Neural progenitor cell (in vitro differentiated cells): ENCODE data around the gene CHIT1. TPM values are rescaled to one million over a fixed set of nuclear protein-coding genes. Genes with fewer than 3 reads are reported as not detected.

Source experiments
- DNase-seq: peaks from one replicate; pipeline ENCODE4 v3.0.0-alpha.2; 2016; ENCODE audit warnings: low spot score
- H2AFZ ChIP-seq: fragments of 200-600 bp; sonication (generic); replicated peaks from 2 replicates; pipeline ENCODE4 v1.6.1; 2016; ENCODE audit warnings: antibody characterized with exemption
- H3F3A ChIP-seq: fragments of 200-600 bp; sonication (generic); 2 replicates; pipeline ENCODE4 v1.6.1; 2016; ENCODE audit warnings: antibody characterized with exemption, low read depth
- H3K27ac ChIP-seq: fragments of 200-600 bp; sonication (generic); 2 replicates; pipeline ENCODE4 v1.5.1; 2016; ENCODE audit warnings: mild to moderate bottlenecking
- H3K27me3 ChIP-seq: fragments of 200-600 bp; sonication (generic); 2 replicates; pipeline ENCODE4 v1.6.1; 2016; ENCODE audit warnings: mild to moderate bottlenecking, moderate library complexity
- H3K36me3 ChIP-seq: fragments of 200-600 bp; sonication (generic); 2 replicates; pipeline ENCODE4 v1.5.1; 2016
- H3K4me1 ChIP-seq: fragments of 200-600 bp; sonication (generic); 2 replicates; pipeline ENCODE4 v1.6.1; 2016; ENCODE audit warnings: mixed run types
- H3K4me2 ChIP-seq: fragments of 200-600 bp; sonication (generic); 2 replicates; pipeline ENCODE4 v1.6.1; 2016
- H3K4me3 ChIP-seq: fragments of 200-600 bp; sonication (generic); 2 replicates; pipeline ENCODE4 v1.5.1; 2016
- H3K79me2 ChIP-seq: fragments of 200-600 bp; sonication (generic); 2 replicates; pipeline ENCODE4 v1.6.1; 2016; ENCODE audit warnings: low read depth
- H3K9ac ChIP-seq: fragments of 200-600 bp; sonication (generic); 2 replicates; pipeline ENCODE4 v1.6.1; 2016
- H3K9me3 ChIP-seq: fragments of 200-600 bp; sonication (generic); 2 replicates; pipeline ENCODE4 v1.5.1; 2016; ENCODE audit warnings: low read depth
- H4K20me1 ChIP-seq: fragments of 200-600 bp; sonication (generic); 2 replicates; pipeline ENCODE4 v1.6.1; 2016; ENCODE audit warnings: low read depth
- H3K27ac Mint-ChIP-seq: 3 replicates; pipeline ENCODE4 v1.8.0; 2021; ENCODE audit warnings: mixed read lengths
- H3K27me3 Mint-ChIP-seq: 2 replicates; pipeline ENCODE4 v1.8.0; 2022; ENCODE audit warnings: low read depth, mild to moderate bottlenecking, inconsistent platforms, moderate library complexity, mixed read lengths; ENCODE audit not compliant: insufficient read depth
- H3K36me3 Mint-ChIP-seq: 3 replicates; pipeline ENCODE4 v1.8.0; 2021; ENCODE audit warnings: mixed read lengths
- H3K4me1 Mint-ChIP-seq: 3 replicates; pipeline ENCODE4 v1.8.0; 2021; ENCODE audit warnings: mixed read lengths
- H3K4me3 Mint-ChIP-seq: 3 replicates; pipeline ENCODE4 v1.8.0; 2021; ENCODE audit warnings: mild to moderate bottlenecking, moderate library complexity, mixed read lengths
- H3K9me3 Mint-ChIP-seq: 3 replicates; pipeline ENCODE4 v1.8.0; 2020; ENCODE audit warnings: mixed read lengths
- CTCF ChIP-seq: fragments of 200-600 bp; sonication (generic); IDR thresholded peaks from 2 replicates; pipeline ENCODE4 v1.5.1; 2017; ENCODE audit warnings: antibody characterized with exemption, mild to moderate bottlenecking
- EZH2 ChIP-seq: fragments of 200-600 bp; sonication (generic); IDR thresholded peaks from 2 replicates; pipeline ENCODE4 v1.6.1; 2017; ENCODE audit warnings: antibody characterized with exemption, mild to moderate bottlenecking, moderate library complexity
- EZH2phosphoT487 ChIP-seq: fragments of 200-600 bp; sonication (generic); IDR thresholded peaks from 2 replicates; pipeline ENCODE4 v1.6.1; 2017; ENCODE audit warnings: antibody characterized with exemption
- total RNA-seq: library from RNA; depleted of rRNA; stranded (reverse); fragments of >200 nt; gene quantifications from 2 replicates; pipeline ENCODE4 v1.2.3, GENCODE V29; 2015; ENCODE audit warnings: low replicate concordance

CHIT1 gene
- 0.03 and 0.11 TPM in 2 replicates for total RNA-seq

GRCh38 chr1:203229471-203230135 lies at the start of gene CHIT1:
TSS of gene CHIT1 (minus strand) at chr1:203229673. CDS start at chr1:203229636, 37 bp downstream.
- Histone ChIP-seq H3K4me1 (no peaks in the 10 kb centered on the region), H3K4me3 (no peak within 1 kb of the TSS), H3K27me3 (peaks cover 8% of the 10 kb centered on the region), H3K9me3 (no peaks in the 10 kb centered on the region), H3K27ac (no peak within 1 kb of the TSS), H3K36me3 (no peaks in the 10 kb centered on the region), H3F3A (no peaks in the 10 kb centered on the region), H3K4me2 (no peak within 1 kb of the TSS), H3K79me2 (no peaks in the 10 kb centered on the region), H3K9ac (no peak within 1 kb of the TSS), H4K20me1 (no peaks in the 10 kb centered on the region), H2AFZ (no peak within 1 kb of the TSS)
- peaks cover 14% of the 10 kb centered on the region for H3K27me3 Mint-ChIP-seq
- no peak within 1 kb of the TSS for H3K4me3 Mint-ChIP-seq
- H3K4me1 Mint-ChIP-seq, result no peaks in the 10 kb centered on the region
- H3K36me3 Mint-ChIP-seq, result no peaks in the 10 kb centered on the region
- no peak for TF ChIP-seq EZH2
- peaks cover 6% of the 10 kb centered on the region for H3K9me3 Mint-ChIP-seq
- no peak for DNase-seq
- no peak within 1 kb of the TSS for H3K27ac Mint-ChIP-seq

- Mint-ChIP-seq H3K9me3 (no peaks in the 10 kb centered on the region), H3K36me3 (no peaks in the 10 kb centered on the region), H3K4me1 (peaks cover 51% of the 10 kb centered on the region), H3K27me3 (peaks cover 13% of the 10 kb centered on the region), H3K27ac (peak overlapping the region; percentile 48), H3K4me3 (peak overlapping the region; percentile 67)
- Histone ChIP-seq H3K4me3 (no peak overlapping the region), H3F3A (peaks cover 4% of the 10 kb centered on the region), H3K4me1 (peaks cover 29% of the 10 kb centered on the region), H3K27me3 (no peaks in the 10 kb centered on the region), H3K9ac (no peak overlapping the region), H3K4me2 (peak overlapping the region; percentile 54), H3K9me3 (no peaks in the 10 kb centered on the region), H2AFZ (peak overlapping the region; percentile 69), H3K27ac (no peak overlapping the region), H3K79me2 (no peaks in the 10 kb centered on the region), H3K36me3 (no peaks in the 10 kb centered on the region), H4K20me1 (no peaks in the 10 kb centered on the region)
- TF ChIP-seq EZH2phosphoT487 (no peak), EZH2 (no peak), CTCF (no peak)
- no peak for DNase-seq
These were observed 49.5 kb upstream of the CHIT1 start for GRCh38 chr1:203278885-203279406.

GRCh38 chr1:203278082-203278884 lies 48.8 kb upstream of the CHIT1 start:
- DNase-seq, result peak; percentile 53
- peaks cover 4% of the 10 kb centered on the region for H3F3A ChIP-seq
- H2AFZ ChIP-seq, result peak overlapping the region; percentile 69
- peaks cover 36% of the 10 kb centered on the region for H3K4me1 ChIP-seq
- no peak overlapping the region for H3K9ac ChIP-seq
- Mint-ChIP-seq H3K27ac (peak overlapping the region; percentile 59), H3K27me3 (peaks cover 13% of the 10 kb centered on the region), H3K4me3 (peak overlapping the region; percentile 67), H3K9me3 (no peaks in the 10 kb centered on the region), H3K36me3 (no peaks in the 10 kb centered on the region), H3K4me1 (peaks cover 57% of the 10 kb centered on the region)
- H4K20me1 ChIP-seq, result no peaks in the 10 kb centered on the region
- no peak for TF ChIP-seq EZH2phosphoT487
- no peak for TF ChIP-seq EZH2
- no peak for TF ChIP-seq CTCF
- H3K27me3 ChIP-seq, result no peaks in the 10 kb centered on the region
- H3K27ac ChIP-seq, result no peak overlapping the region
- no peaks in the 10 kb centered on the region for H3K79me2 ChIP-seq
- H3K36me3 ChIP-seq, result no peaks in the 10 kb centered on the region
- H3K4me3 ChIP-seq, result no peak overlapping the region
- H3K9me3 ChIP-seq, result no peaks in the 10 kb centered on the region
- H3K4me2 ChIP-seq, result peak overlapping the region; percentile 54
